Neuronal stem cell (in vitro differentiated cells): ENCODE results near the gene MAPT.

Experiments
- DNase-seq: peaks from one replicate; pipeline ENCODE4 v3.0.0-alpha.2; 2013; ENCODE audit warnings: low spot score
- H2AFZ ChIP-seq: one replicate; pipeline ENCODE4 v1.6.1; 2013; ENCODE audit warnings: mild to moderate bottlenecking, low read length, inconsistent platforms
- H2AK5ac ChIP-seq: 2 replicates; pipeline ENCODE4 v1.6.1; 2013; ENCODE audit warnings: low read depth, mild to moderate bottlenecking, inconsistent platforms, low read length, moderate library complexity, mixed read lengths
- H2BK120ac ChIP-seq: 2 replicates; pipeline ENCODE4 v1.6.1; 2013; ENCODE audit warnings: low read depth, mild to moderate bottlenecking, inconsistent platforms, low read length, moderate library complexity, mixed read lengths
- H2BK12ac ChIP-seq: one replicate; pipeline ENCODE4 v1.6.1; 2013; ENCODE audit warnings: low read length, inconsistent platforms
- H2BK15ac ChIP-seq: 2 replicates; pipeline ENCODE4 v1.6.1; 2013; ENCODE audit warnings: mild to moderate bottlenecking, low read length, inconsistent platforms, mixed read lengths
- H2BK5ac ChIP-seq: one replicate; pipeline ENCODE4 v1.6.1; 2013; ENCODE audit warnings: inconsistent platforms, mild to moderate bottlenecking, low read length, moderate library complexity
- H3K14ac ChIP-seq: one replicate; pipeline ENCODE4 v1.6.1; 2013; ENCODE audit warnings: low read length, inconsistent platforms
- H3K18ac ChIP-seq: 2 replicates; pipeline ENCODE4 v1.6.1; 2013; ENCODE audit warnings: low read length, inconsistent platforms
- H3K23ac ChIP-seq: 2 replicates; pipeline ENCODE4 v1.6.1; 2013; ENCODE audit warnings: low read depth, mild to moderate bottlenecking, mixed read lengths, low read length, inconsistent platforms; ENCODE audit not compliant: poor library complexity
- H3K27ac ChIP-seq: replicated peaks from 3 replicates; pipeline ENCODE4 v1.5.1; 2013; ENCODE audit warnings: low read length, inconsistent platforms
- H3K27me3 ChIP-seq, 3 experiments: 2 replicates each; pipeline ENCODE4 v1.6.1; 2013; ENCODE audit warnings: low read length in 3 of 3, mild to moderate bottlenecking in 2 of 3, inconsistent platforms in 1 of 3, low read depth in 1 of 3, mixed read lengths in 1 of 3, moderate library complexity in 1 of 3; ENCODE audit not compliant: control insufficient read depth in 3 of 3, insufficient read depth in 3 of 3
- H3K36me3 ChIP-seq, 2 donors: replicated peaks in 1 of 2; 2 replicates each; pipeline ENCODE4 v1.6.1; 2013; ENCODE audit warnings: low read length in 2 of 2; ENCODE audit not compliant: control insufficient read depth in 2 of 2, insufficient read depth in 2 of 2
- H3K4ac ChIP-seq: 2 replicates; pipeline ENCODE4 v1.6.1; 2013; ENCODE audit warnings: inconsistent platforms, mild to moderate bottlenecking, low read length, moderate library complexity
- H3K4me1 ChIP-seq, 2 donors: 1 replicate in 1 of 2; 2 replicates in 1 of 2; pipeline ENCODE4 v1.6.1; 2013; ENCODE audit warnings: low read length in 2 of 2, low read depth in 1 of 2; ENCODE audit not compliant: control insufficient read depth in 2 of 2, insufficient read depth in 1 of 2
- H3K4me2 ChIP-seq: one replicate; pipeline ENCODE4 v1.6.1; 2013; ENCODE audit warnings: mild to moderate bottlenecking, low read length, inconsistent platforms; ENCODE audit not compliant: insufficient read depth, poor library complexity, severe bottlenecking
- H3K4me3 ChIP-seq, 2 donors: 2 replicates each; pipeline ENCODE4 v1.5.1; 2013; ENCODE audit warnings: low read length in 2 of 2, mild to moderate bottlenecking in 2 of 2, inconsistent platforms in 1 of 2, moderate library complexity in 1 of 2
- H3K79me1 ChIP-seq: one replicate; pipeline ENCODE4 v1.6.1; 2013; ENCODE audit warnings: low read depth, mild to moderate bottlenecking, inconsistent platforms, low read length, moderate library complexity
- H3K9ac ChIP-seq: one replicate; pipeline ENCODE4 v1.6.1; 2013; ENCODE audit warnings: mild to moderate bottlenecking, low read depth, low read length, inconsistent platforms; ENCODE audit not compliant: poor library complexity
- H3K9me3 ChIP-seq, 2 donors: replicated peaks in 1 of 2; 2 replicates each; pipeline versions ENCODE3 to v1.6.1; 2013; ENCODE audit warnings: low read length in 2 of 2, mild to moderate bottlenecking in 2 of 2, inconsistent platforms in 1 of 2, low read depth in 1 of 2, mixed read lengths in 1 of 2, moderate library complexity in 1 of 2; ENCODE audit not compliant: control insufficient read depth in 2 of 2, insufficient read depth in 1 of 2
- H4K8ac ChIP-seq: one replicate; pipeline ENCODE4 v1.6.1; 2013; ENCODE audit warnings: low read depth, mild to moderate bottlenecking, inconsistent platforms, low read length, moderate library complexity
- H4K91ac ChIP-seq: one replicate; pipeline ENCODE4 v1.6.1; 2013; ENCODE audit warnings: low read length, low read depth, mild to moderate bottlenecking, inconsistent platforms; ENCODE audit not compliant: poor library complexity
- WGBS, 2 donors: extraction: QIAGEN DNeasy Blood & Tissue Kit; methylation state at CpG; one replicate each; pipeline ENCODE4 v1.1.7; 2013; ENCODE audit warnings: missing lambda C conversion rate in 2 of 2, mixed read lengths in 1 of 2; ENCODE audit not compliant: insufficient read length in 2 of 2, insufficient replicate concordance in 1 of 2; ENCODE audit errors: extremely low coverage in 2 of 2; 5-methylcytosine and 5-hydroxymethylcytosine counted together

The MAPT gene

GRCh38 chr17:45960311-45960710, 66.0 kb downstream of the MAPT start:
- H2BK5ac ChIP-seq: no peak overlapping the region
- peaks cover 0 to 2% (median 0%) of the 10 kb centered on the region in 3 experiments for H3K27me3 ChIP-seq
- H2BK15ac ChIP-seq: no peak overlapping the region
- H3K4ac ChIP-seq: no peak overlapping the region
- H3K9me3 ChIP-seq: no peaks in the 10 kb centered on the region
- no CpG with 5 or more reads among the region's 4 CpGs for WGBS, 2 donors
- no peak overlapping the region for H2AFZ ChIP-seq
- no peak overlapping the region for H3K14ac ChIP-seq
- no peak overlapping the region for H3K18ac ChIP-seq
- H3K4me2 ChIP-seq: no peak overlapping the region
- H3K4me1 ChIP-seq: no peaks in the 10 kb centered on the region
- H2BK120ac ChIP-seq: no peak overlapping the region
- no peak overlapping the region for H3K27ac ChIP-seq
- H4K8ac ChIP-seq: no peak overlapping the region
- no peaks in the 10 kb centered on the region for H3K79me1 ChIP-seq
- no peak overlapping the region for H2BK12ac ChIP-seq
- H4K91ac ChIP-seq: no peak overlapping the region
- no peak overlapping the region for H2AK5ac ChIP-seq
- DNase-seq: no peak
- H3K9ac ChIP-seq: no peak overlapping the region
- H3K4me3 ChIP-seq: no peak overlapping the region
- H3K36me3 ChIP-seq: no peaks in the 10 kb centered on the region
- H3K23ac ChIP-seq: no peak overlapping the region

- no peak overlapping the region for H3K27ac ChIP-seq
- no peak overlapping the region for H2BK5ac ChIP-seq
- WGBS, 2 donors: no CpG with 5 or more reads among the region's 6 CpGs
- no peak overlapping the region for H3K4me2 ChIP-seq
- H3K9ac ChIP-seq: peak overlapping the region; percentile 9
- H4K8ac ChIP-seq: no peak overlapping the region
- H3K36me3 ChIP-seq: no peaks in the 10 kb centered on the region
- DNase-seq: no peak
- no peak overlapping the region for H2BK15ac ChIP-seq
- H3K4me3 ChIP-seq: no peak overlapping the region
- H2AFZ ChIP-seq: no peak overlapping the region
- H2AK5ac ChIP-seq: no peak overlapping the region
- H3K27me3 ChIP-seq: peaks cover 0 to 2% (median 0%) of the 10 kb centered on the region in 3 experiments
- H3K23ac ChIP-seq: no peak overlapping the region
- no peak overlapping the region for H3K14ac ChIP-seq
- H3K79me1 ChIP-seq: no peaks in the 10 kb centered on the region
- no peak overlapping the region for H4K91ac ChIP-seq
- H3K4ac ChIP-seq: no peak overlapping the region
- no peaks in the 10 kb centered on the region for H3K9me3 ChIP-seq
- no peak overlapping the region for H2BK120ac ChIP-seq
- no peak overlapping the region for H2BK12ac ChIP-seq
- peak overlapping the region; percentile 87 for H3K18ac ChIP-seq
- no peaks in the 10 kb centered on the region for H3K4me1 ChIP-seq
These were observed 66.9 kb downstream of the MAPT start for GRCh38 chr17:45961206-45961605.

GRCh38 chr17:45962221-45962972, 68.0 kb downstream of the MAPT start:
- H2BK15ac ChIP-seq: no peak overlapping the region
- H2BK5ac ChIP-seq: no peak overlapping the region
- no CpG with 5 or more reads among the region's 12 CpGs for WGBS, 2 donors

GRCh38 chr17:45963283-45963682, 68.9 kb downstream of the MAPT start:
- no peak overlapping the region for H3K14ac ChIP-seq
- no CpG with 5 or more reads among the region's 5 CpGs for WGBS, 2 donors
- no peak overlapping the region for H4K8ac ChIP-seq
- no peak overlapping the region for H3K4ac ChIP-seq
- H3K9me3 ChIP-seq: no peaks in the 10 kb centered on the region
- no peak overlapping the region for H2BK12ac ChIP-seq
- H3K18ac ChIP-seq: no peak overlapping the region
- peak overlapping the region; percentile 22 for H3K23ac ChIP-seq
- no peak overlapping the region for H2AK5ac ChIP-seq
- H3K9ac ChIP-seq: no peak overlapping the region
- no peak overlapping the region for H2BK120ac ChIP-seq
- H3K79me1 ChIP-seq: no peaks in the 10 kb centered on the region
- H3K27ac ChIP-seq: no peak overlapping the region
- no peak overlapping the region for H3K4me2 ChIP-seq
- no peak overlapping the region for H2BK5ac ChIP-seq
- H3K27me3 ChIP-seq: peaks cover 0 to 8% (median 0%) of the 10 kb centered on the region in 3 experiments
- no peaks in the 10 kb centered on the region for H3K4me1 ChIP-seq
- DNase-seq: no peak
- H3K4me3 ChIP-seq: peak overlapping the region in 1 of 2 donors; percentile 31
- H2BK15ac ChIP-seq: no peak overlapping the region
- H2AFZ ChIP-seq: no peak overlapping the region
- H3K36me3 ChIP-seq: no peaks in the 10 kb centered on the region
- no peak overlapping the region for H4K91ac ChIP-seq

More at GRCh38 chr17:45962221-45962972, 68.0 kb downstream of the MAPT start:
- Histone ChIP-seq H3K27ac (no peak overlapping the region), H2BK120ac (no peak overlapping the region), H3K36me3 (no peaks in the 10 kb centered on the region), H3K4me2 (no peak overlapping the region), H3K23ac (no peak overlapping the region), H4K91ac (no peak overlapping the region), H2AK5ac (no peak overlapping the region), H3K4me1 (no peaks in the 10 kb centered on the region), H2AFZ (no peak overlapping the region), H3K18ac (no peak overlapping the region), H4K8ac (no peak overlapping the region), H3K9me3 (no peaks in the 10 kb centered on the region), H3K4ac (no peak overlapping the region), H3K4me3 (no peak overlapping the region), H2BK12ac (no peak overlapping the region), H3K14ac (no peak overlapping the region), H3K27me3 (peaks cover 0 to 3% (median 0%) of the 10 kb centered on the region in 3 experiments), H3K79me1 (no peaks in the 10 kb centered on the region), H3K9ac (no peak overlapping the region)
- no peak for DNase-seq
